Loucy (cell line): ENCODE results near the gene CDC73.

Source experiments
- CTCF ChIP-seq: fragments of 200-600 bp; sonication (generic); conservative IDR thresholded peaks from 2 replicates; pipeline ENCODE4 v1.5.1; 2014; ENCODE audit warnings: mild to moderate bottlenecking, antibody characterized with exemption, low read length
- EZH2phosphoT487 ChIP-seq: fragments of 200-600 bp; IDR thresholded peaks from 2 replicates; pipeline ENCODE4 v1.6.1; 2018; ENCODE audit warnings: antibody characterized with exemption, mild to moderate bottlenecking, moderate library complexity, borderline replicate concordance

DNA sequence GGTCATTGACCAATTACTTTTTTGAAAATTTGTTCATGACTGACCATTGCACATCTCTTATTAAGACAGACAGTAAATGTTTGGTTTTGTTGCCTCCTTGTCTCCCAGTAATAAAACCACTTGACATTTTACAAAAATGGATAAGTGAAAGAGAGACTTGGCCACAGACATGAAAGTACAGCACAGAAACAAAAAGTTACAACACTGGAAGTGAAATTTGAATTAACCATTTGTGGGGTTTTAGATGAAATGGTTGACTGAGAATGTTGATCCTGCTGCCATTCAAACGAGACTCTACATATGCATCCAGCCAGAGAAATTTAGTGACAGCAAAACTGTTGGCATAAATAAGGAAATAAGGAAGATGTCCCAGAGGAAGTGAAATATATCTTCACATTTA lies 143.9 kb downstream of the CDC73 start:
- TF ChIP-seq CTCF (no peak), EZH2phosphoT487 (no peak)
